ENCODE results near the gene NRF1. TPM values are rescaled to one million over a fixed set of nuclear protein-coding genes. Genes with fewer than 3 reads are reported as not detected.
A peak's percentile ranks its signal among the peaks of the same experiment; 100 is the strongest.

The NRF1 gene
- total RNA-seq, 1 donor from 2014 or later: 29.7 TPM

DNA sequence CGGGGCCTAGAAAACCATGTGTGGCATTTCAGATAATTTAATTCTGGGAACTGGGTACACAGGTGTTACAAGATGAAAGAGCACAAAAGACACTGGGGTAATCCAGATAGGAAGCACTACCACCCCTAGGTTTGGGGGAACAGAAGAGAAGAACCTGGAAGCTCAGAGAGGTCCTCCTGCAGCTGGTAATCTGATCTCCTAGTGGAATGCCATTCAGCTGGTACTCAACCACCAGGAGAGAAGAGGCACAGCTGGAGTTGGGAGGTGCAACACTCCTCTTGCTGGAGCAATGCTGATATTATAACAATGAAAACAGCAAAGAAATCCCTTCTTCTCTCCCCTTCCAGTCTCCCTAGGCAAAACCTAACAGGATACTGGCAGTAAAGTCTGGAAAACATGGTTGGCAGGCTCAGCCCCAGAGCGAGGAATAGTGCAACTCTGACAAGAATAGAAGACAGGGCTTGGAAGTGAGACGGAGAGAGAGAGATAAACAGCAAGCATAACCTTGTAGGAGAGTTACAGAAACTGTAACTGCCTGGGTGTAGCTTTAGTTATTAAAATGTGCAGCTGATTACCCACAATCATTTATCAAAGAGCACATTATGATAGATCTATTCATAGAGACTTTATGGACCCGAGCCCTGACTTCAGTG lies 35.0 kb downstream of the NRF1 start:
- Mint-ChIP-seq H3K4me1 (ENCODE audit: low read depth) (peaks cover 11% of the 10 kb centered on the region), H3K9me3 (ENCODE audit: low read depth) (no peaks in the 10 kb centered on the region), H3K27ac (no peak overlapping the region), H3K4me3 (ENCODE audit: low read depth) (no peak overlapping the region), H3K36me3 (ENCODE audit: insufficient read depth) (peaks cover 3% of the 10 kb centered on the region), H3K27me3 (no peaks in the 10 kb centered on the region)
- no peak for DNase-seq (ENCODE audit: low spot score, unreplicated experiment)
- TF ChIP-seq, protein P1, sequence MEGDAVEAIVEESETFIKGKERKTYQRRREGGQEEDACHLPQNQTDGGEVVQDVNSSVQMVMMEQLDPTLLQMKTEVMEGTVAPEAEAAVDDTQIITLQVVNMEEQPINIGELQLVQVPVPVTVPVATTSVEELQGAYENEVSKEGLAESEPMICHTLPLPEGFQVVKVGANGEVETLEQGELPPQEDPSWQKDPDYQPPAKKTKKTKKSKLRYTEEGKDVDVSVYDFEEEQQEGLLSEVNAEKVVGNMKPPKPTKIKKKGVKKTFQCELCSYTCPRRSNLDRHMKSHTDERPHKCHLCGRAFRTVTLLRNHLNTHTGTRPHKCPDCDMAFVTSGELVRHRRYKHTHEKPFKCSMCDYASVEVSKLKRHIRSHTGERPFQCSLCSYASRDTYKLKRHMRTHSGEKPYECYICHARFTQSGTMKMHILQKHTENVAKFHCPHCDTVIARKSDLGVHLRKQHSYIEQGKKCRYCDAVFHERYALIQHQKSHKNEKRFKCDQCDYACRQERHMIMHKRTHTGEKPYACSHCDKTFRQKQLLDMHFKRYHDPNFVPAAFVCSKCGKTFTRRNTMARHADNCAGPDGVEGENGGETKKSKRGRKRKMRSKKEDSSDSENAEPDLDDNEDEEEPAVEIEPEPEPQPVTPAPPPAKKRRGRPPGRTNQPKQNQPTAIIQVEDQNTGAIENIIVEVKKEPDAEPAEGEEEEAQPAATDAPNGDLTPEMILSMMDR (IDR thresholded peaks at IDR 0.05; ENCODE audit: unreplicated experiment): no peak

GRCh38 chr7:129649128-129649690 lies 37.7 kb downstream of the NRF1 start:
- H3K36me3 Mint-ChIP-seq (ENCODE audit: insufficient read depth): peaks cover 10% of the 10 kb centered on the region
- TF ChIP-seq, protein P1 (IDR thresholded peaks at IDR 0.05; ENCODE audit: unreplicated experiment): no peak
- no peaks in the 10 kb centered on the region for H3K27me3 Mint-ChIP-seq
- H3K27ac Mint-ChIP-seq: peak overlapping the region; percentile 4
- H3K4me1 Mint-ChIP-seq (ENCODE audit: low read depth): peaks cover 6% of the 10 kb centered on the region
- DNase-seq (ENCODE audit: low spot score, unreplicated experiment): no peak
- peaks cover 5% of the 10 kb centered on the region for H3K9me3 Mint-ChIP-seq (ENCODE audit: low read depth)
- no peak overlapping the region for H3K4me3 Mint-ChIP-seq (ENCODE audit: low read depth)

DNA sequence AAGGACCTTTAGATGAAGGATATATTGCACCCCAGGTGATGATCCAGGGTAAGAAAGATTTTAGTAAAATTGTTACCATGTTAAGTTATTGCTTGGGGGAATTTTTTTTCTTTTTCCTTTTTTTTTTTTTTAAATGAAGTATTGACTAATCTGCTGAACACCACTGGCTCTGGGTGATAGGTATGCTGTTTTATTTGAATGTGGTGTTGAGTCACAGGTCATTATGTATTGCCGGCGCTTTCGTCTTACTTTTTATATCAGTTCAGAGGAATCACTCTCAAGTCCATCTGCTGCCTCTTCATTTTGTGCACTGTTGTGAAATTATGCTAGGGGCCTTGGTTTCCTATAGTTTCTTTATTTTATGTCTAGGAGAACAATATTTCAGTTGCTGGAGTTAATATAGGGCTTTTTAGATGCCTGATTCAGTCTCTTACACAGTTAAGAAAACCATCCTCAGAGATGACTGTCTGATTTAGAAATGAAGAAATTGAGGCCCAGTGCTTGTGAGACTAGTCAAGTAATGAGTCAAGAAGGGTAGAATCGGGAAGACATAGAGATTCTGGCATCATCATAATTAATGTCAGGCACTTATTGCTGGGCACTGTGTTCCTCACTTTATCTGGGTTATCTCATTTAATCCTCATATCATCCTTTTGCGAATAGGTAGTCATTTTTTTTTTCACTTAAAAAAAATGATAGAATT lies 38.7 kb downstream of the NRF1 start:
- Mint-ChIP-seq H3K27me3 (no peaks in the 10 kb centered on the region), H3K36me3 (ENCODE audit: insufficient read depth) (peaks cover 10% of the 10 kb centered on the region), H3K4me1 (ENCODE audit: low read depth) (peaks cover 6% of the 10 kb centered on the region), H3K9me3 (ENCODE audit: low read depth) (peaks cover 5% of the 10 kb centered on the region), H3K4me3 (ENCODE audit: low read depth) (no peak overlapping the region), H3K27ac (no peak overlapping the region)
- DNase-seq (ENCODE audit: low spot score, unreplicated experiment): no peak
- TF ChIP-seq, protein P1 (IDR thresholded peaks at IDR 0.05; ENCODE audit: unreplicated experiment): no peak

GRCh38 chr7:129652914-129653313 lies 41.4 kb downstream of the NRF1 start:
- no peak for DNase-seq (ENCODE audit: low spot score, unreplicated experiment)
- peaks cover 6% of the 10 kb centered on the region for H3K4me1 Mint-ChIP-seq (ENCODE audit: low read depth)
- H3K4me3 Mint-ChIP-seq (ENCODE audit: low read depth): no peak overlapping the region
- peaks cover 18% of the 10 kb centered on the region for H3K36me3 Mint-ChIP-seq (ENCODE audit: insufficient read depth)
- TF ChIP-seq, protein P1 (IDR thresholded peaks at IDR 0.05; ENCODE audit: unreplicated experiment): no peak
- no peak overlapping the region for H3K27ac Mint-ChIP-seq
- no peaks in the 10 kb centered on the region for H3K27me3 Mint-ChIP-seq
- peaks cover 5% of the 10 kb centered on the region for H3K9me3 Mint-ChIP-seq (ENCODE audit: low read depth)

DNA sequence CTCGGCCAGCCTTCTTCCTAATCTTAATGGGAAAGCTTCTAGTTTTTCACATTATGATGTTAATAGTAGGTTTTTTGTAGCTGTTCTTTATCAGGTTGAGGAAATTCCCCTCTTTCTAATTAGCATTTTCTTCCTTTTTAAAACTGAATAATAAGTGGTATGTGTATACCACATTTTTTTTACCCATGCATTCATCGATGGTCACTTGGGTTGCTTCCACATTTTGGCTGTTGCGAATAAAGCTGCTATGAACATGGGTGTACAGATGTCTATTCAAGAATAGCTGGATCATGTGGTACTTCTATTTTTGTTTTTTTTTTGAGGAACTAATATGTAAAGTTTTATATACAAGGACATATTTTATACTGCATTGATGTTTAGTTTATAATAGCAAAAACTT lies 44.3 kb downstream of the NRF1 start:
- Mint-ChIP-seq H3K27ac (no peak overlapping the region), H3K4me1 (ENCODE audit: low read depth) (no peaks in the 10 kb centered on the region), H3K36me3 (ENCODE audit: insufficient read depth) (peaks cover 37% of the 10 kb centered on the region), H3K9me3 (ENCODE audit: low read depth) (peaks cover 17% of the 10 kb centered on the region), H3K4me3 (ENCODE audit: low read depth) (no peak overlapping the region), H3K27me3 (no peaks in the 10 kb centered on the region)
- no peak for DNase-seq (ENCODE audit: low spot score, unreplicated experiment)
- TF ChIP-seq, protein P1 (IDR thresholded peaks at IDR 0.05; ENCODE audit: unreplicated experiment): no peak

Data from progenitor cell of endocrine pancreas (in vitro differentiated cells).